CD4-positive, alpha-beta T cell (primary cell): ENCODE measurements around the gene CMAS. TPM values are rescaled to one million over a fixed set of nuclear protein-coding genes. Genes with fewer than 3 reads are reported as not detected.
"Not testable (repeated sequence)": the region's sequence is repeated elsewhere in the genome, so short reads cannot be mapped to it uniquely, and the experiment has no call there.

Experiments
- ATAC-seq: fragments of 200-7000 bp; cut with Tn5 transposase; one replicate; pipeline ENCODE4 v1.10.0; 2022; ENCODE audit warnings: mild to moderate bottlenecking; ENCODE audit not compliant: poor library complexity
- CTCF ChIA-PET: fragments of 350-600 bp; sonication (Branson Sonifier 250); formaldehyde crosslinking; loops from one replicate; lab custom pipeline; 2021; ENCODE audit warnings: antibody characterized with exemption, inconsistent platforms; lab: Charles Lee
- POLR2A ChIA-PET: fragments of 350-600 bp; sonication (Branson Sonifier 250); formaldehyde crosslinking; loops from one replicate; lab custom pipeline; 2021; ENCODE audit warnings: antibody characterized with exemption, inconsistent platforms; lab: Charles Lee
- DNase-seq, 14 experiments: peaks; one replicate each; pipeline ENCODE4 v3.0.0-alpha.2; 2013 to 2020; ENCODE audit warnings: mixed read lengths in 2 of 14
- H3K27ac ChIP-seq, 2 donors: one replicate each; pipeline versions ENCODE4 v1.5.1 to v1.7.0; 2013; ENCODE audit warnings: low read length in 2 of 2, low read depth in 1 of 2, mild to moderate bottlenecking in 1 of 2
- H3K27me3 ChIP-seq, 2 experiments: 1 replicate in 1 of 2; 2 replicates in 1 of 2; pipeline versions ENCODE4 v1.6.1 to v1.7.0; 2013; ENCODE audit warnings: low read length in 2 of 2, control low read depth in 1 of 2, mild to moderate bottlenecking in 1 of 2, moderate library complexity in 1 of 2; ENCODE audit not compliant: insufficient read depth in 2 of 2, control insufficient read depth in 1 of 2
- H3K36me3 ChIP-seq: one replicate; pipeline ENCODE4 v1.6.1; 2013; ENCODE audit warnings: low read length, control low read depth; ENCODE audit not compliant: insufficient read depth
- H3K4me1 ChIP-seq: one replicate; pipeline ENCODE4 v1.6.1; 2013; ENCODE audit warnings: low read length, control low read depth; ENCODE audit not compliant: insufficient read depth
- H3K4me3 ChIP-seq: one replicate; pipeline ENCODE4 v1.5.1; 2013; ENCODE audit warnings: mild to moderate bottlenecking, low read length, moderate library complexity
- H3K9me3 ChIP-seq, 2 experiments: 1 replicate in 1 of 2; 2 replicates in 1 of 2; pipeline versions ENCODE4 v1.6.1 to v1.7.0; 2013; ENCODE audit warnings: low read length in 2 of 2, mild to moderate bottlenecking in 2 of 2, control low read depth in 1 of 2, moderate library complexity in 1 of 2; ENCODE audit not compliant: control insufficient read depth in 1 of 2, insufficient read depth in 1 of 2
- H3K27ac Mint-ChIP-seq: one replicate; pipeline ENCODE4 v1.8.0; 2020; ENCODE audit warnings: mixed read lengths
- H3K27me3 Mint-ChIP-seq: one replicate; pipeline ENCODE4 v1.8.0; 2021; ENCODE audit warnings: mixed read lengths
- H3K36me3 Mint-ChIP-seq: one replicate; pipeline ENCODE4 v1.8.0; 2021; ENCODE audit warnings: low read depth, mixed read lengths
- H3K4me1 Mint-ChIP-seq: one replicate; pipeline ENCODE4 v1.8.0; 2021; ENCODE audit warnings: low read depth, mixed read lengths
- H3K4me3 Mint-ChIP-seq: one replicate; pipeline ENCODE4 v1.8.0; 2020; ENCODE audit warnings: mild to moderate bottlenecking, mixed read lengths
- H3K9me3 Mint-ChIP-seq: one replicate; pipeline ENCODE4 v1.8.0; 2020; ENCODE audit warnings: mixed read lengths
- intact Hi-C, 2 experiments: fragments of 100-400 bp; cut with DNase I in 1 of 2; cut with micrococcal nuclease in 1 of 2; formaldehyde crosslinking; loops; one replicate each; pipeline versions ENCODE4 v1.15.1 to v1.9.0; 2023 to 2025; cut with DNase I, micrococcal nuclease
- total RNA-seq, 174 experiments: library from RNA in 2 of 174; stranded (reverse) in 2 of 174; gene quantifications; one replicate each; pipeline ENCODE4 v1.2.3 and lab custom pipeline; 2021 to 2026
- TF ChIP-seq, protein P1 (sequence below): fragments of 200-600 bp; IDR thresholded peaks from one replicate; pipeline ENCODE4 v1.8.0; 2022; ENCODE audit warnings: antibody characterized with exemption, mild to moderate bottlenecking

Gene CMAS
- total RNA-seq, 2 experiments from 2014 or later: 5.5 to 7.0 TPM

DNA sequence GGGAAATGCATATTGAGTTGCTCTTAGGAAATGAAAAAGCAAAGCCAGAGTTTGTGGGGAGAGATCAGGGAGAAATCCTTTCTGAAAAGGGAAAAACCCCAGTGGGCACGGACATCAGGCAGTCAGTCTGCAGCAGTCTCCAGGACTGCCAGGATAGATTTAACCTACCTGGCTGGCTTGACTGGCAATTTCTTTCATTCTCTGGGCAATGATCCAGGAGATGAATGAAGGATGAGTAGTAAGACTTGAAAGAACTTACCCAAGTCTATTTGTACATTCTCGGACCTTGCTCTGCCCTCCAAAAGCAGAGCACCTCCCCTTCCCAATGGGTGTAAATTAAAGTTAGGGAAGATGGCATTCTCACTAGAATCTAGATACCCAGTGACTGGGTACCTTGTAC is 42.9 kb downstream of the CMAS start:
- Histone ChIP-seq H3K27me3 (no peaks in the 10 kb centered on the region), H3K27ac (no peak overlapping the region), H3K4me3 (no peak overlapping the region), H3K9me3 (no peaks in the 10 kb centered on the region), H3K4me1 (no peaks in the 10 kb centered on the region), H3K36me3 (no peaks in the 10 kb centered on the region)
- Mint-ChIP-seq H3K4me3 (no peak overlapping the region), H3K4me1 (no peaks in the 10 kb centered on the region), H3K9me3 (no peaks in the 10 kb centered on the region), H3K36me3 (no peaks in the 10 kb centered on the region), H3K27me3 (no peaks in the 10 kb centered on the region), H3K27ac (no peak overlapping the region)
- ATAC-seq: no peak
- intact Hi-C loops: loop anchor here in 1 of 2 experiments (5.0 to 10.0 kb wide), 2 partner anchors 248 to 546 kb away; no protein-coding TSS in a partner anchor
- no peak for DNase-seq
- CTCF ChIA-PET: no interaction called here
- TF ChIP-seq, protein P1, sequence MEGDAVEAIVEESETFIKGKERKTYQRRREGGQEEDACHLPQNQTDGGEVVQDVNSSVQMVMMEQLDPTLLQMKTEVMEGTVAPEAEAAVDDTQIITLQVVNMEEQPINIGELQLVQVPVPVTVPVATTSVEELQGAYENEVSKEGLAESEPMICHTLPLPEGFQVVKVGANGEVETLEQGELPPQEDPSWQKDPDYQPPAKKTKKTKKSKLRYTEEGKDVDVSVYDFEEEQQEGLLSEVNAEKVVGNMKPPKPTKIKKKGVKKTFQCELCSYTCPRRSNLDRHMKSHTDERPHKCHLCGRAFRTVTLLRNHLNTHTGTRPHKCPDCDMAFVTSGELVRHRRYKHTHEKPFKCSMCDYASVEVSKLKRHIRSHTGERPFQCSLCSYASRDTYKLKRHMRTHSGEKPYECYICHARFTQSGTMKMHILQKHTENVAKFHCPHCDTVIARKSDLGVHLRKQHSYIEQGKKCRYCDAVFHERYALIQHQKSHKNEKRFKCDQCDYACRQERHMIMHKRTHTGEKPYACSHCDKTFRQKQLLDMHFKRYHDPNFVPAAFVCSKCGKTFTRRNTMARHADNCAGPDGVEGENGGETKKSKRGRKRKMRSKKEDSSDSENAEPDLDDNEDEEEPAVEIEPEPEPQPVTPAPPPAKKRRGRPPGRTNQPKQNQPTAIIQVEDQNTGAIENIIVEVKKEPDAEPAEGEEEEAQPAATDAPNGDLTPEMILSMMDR: no peak
- POLR2A ChIA-PET: no interaction called here

DNA sequence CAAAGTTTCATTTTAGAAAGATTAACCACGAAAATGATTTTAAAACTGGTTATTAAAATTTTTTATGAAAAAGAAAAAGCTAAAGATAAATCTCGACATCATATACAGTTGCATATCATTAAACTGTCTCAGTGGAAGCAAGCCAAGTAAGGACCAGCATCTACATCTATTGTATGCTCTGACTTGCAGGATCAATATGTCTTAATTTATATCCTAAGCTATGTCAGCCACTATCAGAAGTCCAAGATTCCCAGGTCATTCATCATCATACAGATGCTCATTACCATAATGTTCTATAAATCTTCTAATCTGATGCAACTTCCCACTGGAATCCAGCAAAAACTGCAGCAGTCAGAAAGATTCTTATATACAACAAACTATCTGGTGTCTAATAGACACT is 43.5 kb downstream of the CMAS start:
- Mint-ChIP-seq H3K27me3 (no peaks in the 10 kb centered on the region), H3K4me1 (no peaks in the 10 kb centered on the region), H3K36me3 (no peaks in the 10 kb centered on the region), H3K27ac (no peak overlapping the region), H3K9me3 (no peaks in the 10 kb centered on the region), H3K4me3 (no peak overlapping the region)
- Histone ChIP-seq H3K4me3 (no peak overlapping the region), H3K9me3 (no peaks in the 10 kb centered on the region), H3K4me1 (no peaks in the 10 kb centered on the region), H3K27ac (no peak overlapping the region), H3K36me3 (no peaks in the 10 kb centered on the region), H3K27me3 (no peaks in the 10 kb centered on the region)
- TF ChIP-seq, protein P1: no peak
- no peak for ATAC-seq
- intact Hi-C loops: loop anchor here in 1 of 2 experiments (5.0 to 10.0 kb wide), 2 partner anchors 248 to 545 kb away; no protein-coding TSS in a partner anchor
- POLR2A ChIA-PET: no interaction called here
- no peak for DNase-seq
- CTCF ChIA-PET: no interaction called here

DNA sequence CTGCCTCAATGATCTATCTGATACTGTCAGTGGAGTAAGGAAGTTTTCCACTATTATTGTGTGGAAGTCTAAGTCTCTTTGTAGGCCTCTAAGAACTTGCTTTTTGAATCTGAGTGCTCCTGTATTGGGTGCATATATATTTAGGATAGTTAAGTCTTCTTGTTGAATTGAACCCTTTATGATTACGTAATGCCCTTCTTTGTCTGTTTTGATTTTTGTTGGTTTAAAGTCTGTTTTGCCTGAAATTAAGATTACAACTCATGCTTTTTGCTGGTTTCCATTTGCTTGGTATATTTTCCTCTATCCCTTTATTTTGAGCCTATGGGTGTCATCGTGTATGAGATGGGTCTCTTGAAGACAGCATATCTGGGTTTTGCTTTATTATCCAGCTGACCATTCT is 53.0 kb downstream of the CMAS start:
- H3K27ac ChIP-seq, H3K27ac Mint-ChIP-seq, H3K4me3 ChIP-seq, CTCF ChIA-PET, H3K36me3 ChIP-seq, intact Hi-C loops, H3K27me3 ChIP-seq, H3K27me3 Mint-ChIP-seq, H3K36me3 Mint-ChIP-seq, H3K9me3 ChIP-seq, H3K9me3 Mint-ChIP-seq, DNase-seq, POLR2A ChIA-PET, ATAC-seq, H3K4me3 Mint-ChIP-seq: not testable (repeated sequence)
- peaks cover 14% of the 10 kb centered on the region for H3K4me1 Mint-ChIP-seq
- peaks cover 15% of the 10 kb centered on the region for H3K4me1 ChIP-seq
